MM.1S (cell line): ENCODE measurements around the gene TSPAN3.

Experiments used
- DNase-seq: peaks from one replicate; pipeline ENCODE4 v3.0.0-alpha.2; 2015
- H2AFZ ChIP-seq: fragments of 300-600 bp; sonication (generic); 2 replicates; pipeline ENCODE4 v1.6.0; 2016; ENCODE audit warnings: antibody characterized with exemption, low read length
- H3F3A ChIP-seq: fragments of 300-600 bp; sonication (generic); 2 replicates; pipeline ENCODE4 v1.6.1; 2016; ENCODE audit warnings: mild to moderate bottlenecking, antibody characterized with exemption, low read length, moderate library complexity, mixed read lengths; ENCODE audit not compliant: insufficient read depth
- H3K27ac ChIP-seq: fragments of 300-600 bp; sonication (generic); 2 replicates; pipeline ENCODE4 v1.5.1; 2016; ENCODE audit warnings: mild to moderate bottlenecking, low read length
- H3K27me3 ChIP-seq: fragments of 300-600 bp; sonication (generic); replicated peaks from 2 replicates; pipeline ENCODE4 v1.6.0; 2016; ENCODE audit warnings: low read length; ENCODE audit not compliant: insufficient read depth
- H3K36me3 ChIP-seq: fragments of 300-600 bp; sonication (generic); replicated peaks from 2 replicates; pipeline ENCODE4 v1.6.1; 2016; ENCODE audit warnings: mild to moderate bottlenecking, low read length, mixed read lengths; ENCODE audit not compliant: insufficient read depth
- H3K4me1 ChIP-seq: fragments of 300-600 bp; sonication (generic); 2 replicates; pipeline ENCODE4 v1.6.1; 2016; ENCODE audit warnings: low read length, mixed read lengths
- H3K4me2 ChIP-seq: fragments of 300-600 bp; sonication (generic); 2 replicates; pipeline ENCODE4 v1.6.0; 2016; ENCODE audit warnings: low read depth, low read length
- H3K4me3 ChIP-seq: fragments of 300-600 bp; sonication (generic); 2 replicates; pipeline ENCODE4 v1.5.1; 2016; ENCODE audit warnings: low read length, mixed read lengths
- H3K79me2 ChIP-seq: fragments of 300-600 bp; sonication (generic); 2 replicates; pipeline ENCODE4 v1.6.1; 2016; ENCODE audit warnings: mixed run types, low read length, mixed read lengths
- H3K9ac ChIP-seq: fragments of 300-600 bp; sonication (generic); 2 replicates; pipeline ENCODE4 v1.6.1; 2016; ENCODE audit warnings: low read length, mixed read lengths
- H3K9me2 ChIP-seq: fragments of 300-600 bp; sonication (generic); replicated peaks from 2 replicates; pipeline ENCODE4 v1.6.1; 2016; ENCODE audit warnings: mild to moderate bottlenecking, low read length, mixed read lengths; ENCODE audit not compliant: insufficient read depth
- H3K9me3 ChIP-seq: fragments of 300-600 bp; sonication (generic); replicated peaks from 2 replicates; pipeline ENCODE4 v1.6.1; 2016; ENCODE audit warnings: mild to moderate bottlenecking, low read length, mixed read lengths; ENCODE audit not compliant: insufficient read depth
- H4K20me1 ChIP-seq: fragments of 300-600 bp; sonication (generic); 2 replicates; pipeline ENCODE4 v1.6.1; 2016; ENCODE audit warnings: mild to moderate bottlenecking, low read length, moderate library complexity, mixed read lengths; ENCODE audit not compliant: insufficient read depth
- EZH2 ChIP-seq: fragments of 300-600 bp; sonication (generic); optimal IDR thresholded peaks from 2 replicates; pipeline ENCODE3; 2017; ENCODE audit warnings: low read depth, mild to moderate bottlenecking, antibody characterized with exemption, low read length, mixed read lengths
- EZH2phosphoT487 ChIP-seq: fragments of 300-600 bp; sonication (generic); IDR thresholded peaks from 2 replicates; pipeline ENCODE4 v1.6.1; 2018; ENCODE audit warnings: antibody characterized with exemption, low read length
- TF ChIP-seq, protein P1 (sequence below): fragments of 300-600 bp; sonication (generic); IDR thresholded peaks from 2 replicates; pipeline ENCODE4 v1.5.1; 2016; ENCODE audit warnings: antibody characterized with exemption, low read length, mixed read lengths

Gene TSPAN3

GRCh38 chr15:77035999-77036471, 34.9 kb downstream of the TSPAN3 start:
- no peaks in the 10 kb centered on the region for H3K27me3 ChIP-seq
- TF ChIP-seq, protein P1, sequence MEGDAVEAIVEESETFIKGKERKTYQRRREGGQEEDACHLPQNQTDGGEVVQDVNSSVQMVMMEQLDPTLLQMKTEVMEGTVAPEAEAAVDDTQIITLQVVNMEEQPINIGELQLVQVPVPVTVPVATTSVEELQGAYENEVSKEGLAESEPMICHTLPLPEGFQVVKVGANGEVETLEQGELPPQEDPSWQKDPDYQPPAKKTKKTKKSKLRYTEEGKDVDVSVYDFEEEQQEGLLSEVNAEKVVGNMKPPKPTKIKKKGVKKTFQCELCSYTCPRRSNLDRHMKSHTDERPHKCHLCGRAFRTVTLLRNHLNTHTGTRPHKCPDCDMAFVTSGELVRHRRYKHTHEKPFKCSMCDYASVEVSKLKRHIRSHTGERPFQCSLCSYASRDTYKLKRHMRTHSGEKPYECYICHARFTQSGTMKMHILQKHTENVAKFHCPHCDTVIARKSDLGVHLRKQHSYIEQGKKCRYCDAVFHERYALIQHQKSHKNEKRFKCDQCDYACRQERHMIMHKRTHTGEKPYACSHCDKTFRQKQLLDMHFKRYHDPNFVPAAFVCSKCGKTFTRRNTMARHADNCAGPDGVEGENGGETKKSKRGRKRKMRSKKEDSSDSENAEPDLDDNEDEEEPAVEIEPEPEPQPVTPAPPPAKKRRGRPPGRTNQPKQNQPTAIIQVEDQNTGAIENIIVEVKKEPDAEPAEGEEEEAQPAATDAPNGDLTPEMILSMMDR, result no peak
- TF ChIP-seq EZH2 (no peak), EZH2phosphoT487 (no peak)
- H3K27ac ChIP-seq, result no peak overlapping the region
- no peaks in the 10 kb centered on the region for H3K9me3 ChIP-seq
- no peak overlapping the region for H3K4me2 ChIP-seq
- H3K4me3 ChIP-seq, result no peak overlapping the region
- H4K20me1 ChIP-seq, result no peaks in the 10 kb centered on the region
- H3K9me2 ChIP-seq, result no peaks in the 10 kb centered on the region
- H2AFZ ChIP-seq, result no peak overlapping the region
- DNase-seq, result no peak
- no peaks in the 10 kb centered on the region for H3F3A ChIP-seq
- no peaks in the 10 kb centered on the region for H3K79me2 ChIP-seq
- 0 out of 2 replicates have a peak, but pooled peaks cover 3% of the 10 kb centered on the region for H3K4me1 ChIP-seq
- H3K36me3 ChIP-seq, result no peaks in the 10 kb centered on the region
- H3K9ac ChIP-seq, result no peak overlapping the region

- Histone ChIP-seq H3K36me3 (no peaks in the 10 kb centered on the region), H3K79me2 (no peaks in the 10 kb centered on the region), H3K9me2 (no peaks in the 10 kb centered on the region), H4K20me1 (no peaks in the 10 kb centered on the region), H3K4me3 (no peak overlapping the region), H3K9ac (no peak overlapping the region), H3K4me1 (0 out of 2 replicates have a peak, but pooled peaks cover 3% of the 10 kb centered on the region), H3K27me3 (no peaks in the 10 kb centered on the region), H2AFZ (no peak overlapping the region), H3K27ac (no peak overlapping the region), H3F3A (no peaks in the 10 kb centered on the region), H3K9me3 (no peaks in the 10 kb centered on the region), H3K4me2 (no peak overlapping the region)
- no peak for TF ChIP-seq EZH2phosphoT487
- TF ChIP-seq, protein P1, result no peak
- no peak for TF ChIP-seq EZH2
- DNase-seq, result no peak
Measured at GRCh38 chr15:77035584-77035983, 35.3 kb downstream of the TSPAN3 start.

- Histone ChIP-seq H3K9ac (no peak overlapping the region), H3K9me3 (no peaks in the 10 kb centered on the region), H3K9me2 (no peaks in the 10 kb centered on the region), H3K4me2 (no peak overlapping the region), H2AFZ (no peak overlapping the region), H3K27ac (no peak overlapping the region), H3F3A (no peaks in the 10 kb centered on the region), H3K79me2 (no peaks in the 10 kb centered on the region), H3K4me1 (0 out of 2 replicates have a peak, but pooled peaks cover 3% of the 10 kb centered on the region), H3K4me3 (no peak overlapping the region), H3K36me3 (no peaks in the 10 kb centered on the region), H3K27me3 (no peaks in the 10 kb centered on the region), H4K20me1 (no peaks in the 10 kb centered on the region)
- TF ChIP-seq EZH2, result no peak
- TF ChIP-seq, protein P1, result peak; percentile 76
- peak; percentile 39 for DNase-seq
Measured at GRCh38 chr15:77034695-77035489, 36.0 kb downstream of the TSPAN3 start.
